GM23248 (cell line): ENCODE measurements around the gene CWC27.

Source experiments
- EZH2 ChIP-seq: fragments of 200-600 bp; sonication (generic); IDR thresholded peaks from 2 replicates; pipeline ENCODE4 v1.6.1; 2018; ENCODE audit warnings: antibody characterized with exemption, mild to moderate bottlenecking; ENCODE audit not compliant: insufficient read depth, poor library complexity, severe bottlenecking
- EZH2phosphoT487 ChIP-seq: fragments of 200-600 bp; sonication (generic); IDR thresholded peaks from 2 replicates; pipeline ENCODE4 v1.6.1; 2018; ENCODE audit warnings: antibody characterized with exemption, moderate library complexity, mild to moderate bottlenecking, low read depth; ENCODE audit not compliant: insufficient read depth

DNA sequence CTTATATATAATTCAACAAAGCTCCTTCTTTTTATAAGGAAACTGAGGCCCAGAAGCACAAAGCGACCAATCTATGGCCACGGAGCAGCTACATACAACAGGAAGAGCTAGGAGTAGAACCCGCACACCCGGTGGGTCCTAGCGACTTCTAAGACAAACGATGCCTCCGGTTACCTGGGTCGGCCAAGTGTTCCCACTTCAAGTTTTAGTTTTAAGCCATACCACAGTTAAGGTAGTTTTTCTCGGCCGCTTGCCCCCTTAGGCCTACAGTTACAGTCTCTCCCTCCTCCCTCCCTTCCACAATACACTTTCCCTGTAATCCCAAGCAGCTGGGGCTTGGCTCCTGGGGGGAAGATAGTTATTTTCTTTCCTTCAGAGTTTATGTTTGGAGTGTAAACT, 772 bp upstream of the CWC27 start:
- TF ChIP-seq EZH2phosphoT487 (no peak), EZH2 (no peak)
